ENCODE results near the gene GLI3. TPM values are rescaled to one million over a fixed set of nuclear protein-coding genes. Genes with fewer than 3 reads are reported as not detected.

GLI3 gene
- total RNA-seq, 2 experiments from 2014 or later = not detected

GRCh38 chr7:41942468-41943093 lies 294.4 kb downstream of the GLI3 start:
- DNase-seq (no peak), ATAC-seq (no peak)
- Mint-ChIP-seq H3K4me1 (ENCODE audit: low read depth) (peaks cover 10% of the 10 kb centered on the region), H3K9me3 (ENCODE audit: insufficient read depth) (no peaks in the 10 kb centered on the region), H3K4me3 (no peak overlapping the region), H3K27ac (no peak overlapping the region), H3K27me3 (ENCODE audit: low read depth) (peaks cover 20% of the 10 kb centered on the region), H3K36me3 (ENCODE audit: low read depth) (no peaks in the 10 kb centered on the region)
- ChIA-PET CTCF (interaction anchor here (0.8 to 1.8 kb wide), 12 partner anchors 8 to 1896 kb away, joined by 3 to 7 read pairs (median 4); no protein-coding TSS in a partner anchor), POLR2A (no interaction called here)

- H3K9me3 Mint-ChIP-seq (ENCODE audit: insufficient read depth) = no peaks in the 10 kb centered on the region
- peak; percentile 65 for DNase-seq
- peaks cover 30% of the 10 kb centered on the region for H3K27me3 Mint-ChIP-seq (ENCODE audit: low read depth)
- H3K4me1 Mint-ChIP-seq (ENCODE audit: low read depth) = peaks cover 10% of the 10 kb centered on the region
- ChIA-PET POLR2A (interaction anchor here (0.5 kb wide), 1 partner anchor 129 kb away, joined by 3 read pairs; no protein-coding TSS in a partner anchor), CTCF (interaction anchor here (0.5 to 2.0 kb wide), 34 partner anchors 9 to 1708 kb away, joined by 3 to 14 read pairs (median 3); partner anchors contain the start of gene INHBA)
- H3K4me3 Mint-ChIP-seq = no peak overlapping the region
- ATAC-seq = peak; percentile 86
- H3K36me3 Mint-ChIP-seq (ENCODE audit: low read depth) = no peaks in the 10 kb centered on the region
- no peak overlapping the region for H3K27ac Mint-ChIP-seq
Measured at GRCh38 chr7:41940760-41941343, 296.2 kb downstream of the GLI3 start.

- Mint-ChIP-seq H3K36me3 (ENCODE audit: low read depth) (no peaks in the 10 kb centered on the region), H3K27me3 (ENCODE audit: low read depth) (peaks cover 33% of the 10 kb centered on the region), H3K9me3 (ENCODE audit: insufficient read depth) (no peaks in the 10 kb centered on the region), H3K4me1 (ENCODE audit: low read depth) (peaks cover 6% of the 10 kb centered on the region), H3K27ac (no peak overlapping the region), H3K4me3 (no peak overlapping the region)
- ATAC-seq = no peak
- POLR2A ChIA-PET = no interaction called here
- DNase-seq = no peak
- CTCF ChIA-PET = no interaction called here
Measured at GRCh38 chr7:41938371-41938770, 298.6 kb downstream of the GLI3 start.

DNA sequence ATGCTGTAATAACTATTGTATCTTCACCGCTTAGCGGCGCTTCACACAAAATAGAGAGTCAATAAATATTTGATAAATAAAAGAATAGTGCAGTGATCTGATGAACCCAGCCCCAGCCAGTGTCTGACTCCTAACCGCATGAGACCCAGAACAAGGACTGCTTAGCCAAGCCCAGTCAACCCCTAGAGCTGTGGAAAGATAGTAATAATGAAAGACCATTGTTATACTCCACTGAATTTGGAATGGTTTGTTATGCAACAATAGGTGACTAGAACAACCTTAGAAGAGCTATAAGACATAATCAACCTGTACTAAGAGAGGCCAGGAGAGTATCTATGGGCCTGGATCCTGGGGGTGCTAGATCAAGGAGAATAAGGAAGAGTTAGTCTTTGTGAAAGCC lies 303.6 kb downstream of the GLI3 start:
- ChIA-PET CTCF (interaction anchor here (1.4 kb wide), 1 partner anchor 9 kb away, joined by 4 read pairs; no protein-coding TSS in a partner anchor), POLR2A (no interaction called here)
- Mint-ChIP-seq H3K27ac (no peak overlapping the region), H3K9me3 (ENCODE audit: insufficient read depth) (no peaks in the 10 kb centered on the region), H3K36me3 (ENCODE audit: low read depth) (no peaks in the 10 kb centered on the region), H3K4me1 (ENCODE audit: low read depth) (no peaks in the 10 kb centered on the region), H3K4me3 (no peak overlapping the region), H3K27me3 (ENCODE audit: low read depth) (peaks cover 21% of the 10 kb centered on the region)
- DNase-seq (no peak), ATAC-seq (no peak)

DNA sequence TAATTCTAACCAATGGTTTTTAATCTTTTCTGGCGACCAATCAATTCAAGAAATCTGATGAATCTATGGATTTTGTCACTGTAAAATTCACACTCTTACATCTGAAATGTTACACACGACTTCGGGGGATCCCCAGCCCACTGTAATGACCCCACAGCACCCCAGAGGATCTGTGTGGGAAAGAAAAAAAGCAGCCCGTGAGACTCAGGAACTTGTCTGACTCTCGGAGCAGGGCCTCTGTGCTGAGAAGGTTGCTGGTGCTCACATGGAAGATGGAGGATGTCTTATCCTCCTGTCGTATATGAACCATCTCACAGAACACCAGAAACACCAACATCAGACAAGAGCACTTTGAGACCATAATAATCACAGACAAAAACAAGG lies 305.8 kb downstream of the GLI3 start:
- peaks cover 3% of the 10 kb centered on the region for H3K4me1 Mint-ChIP-seq (ENCODE audit: low read depth)
- peaks cover 18% of the 10 kb centered on the region for H3K27me3 Mint-ChIP-seq (ENCODE audit: low read depth)
- H3K36me3 Mint-ChIP-seq (ENCODE audit: low read depth) = no peaks in the 10 kb centered on the region
- H3K4me3 Mint-ChIP-seq = no peak overlapping the region
- POLR2A ChIA-PET = no interaction called here
- DNase-seq (no peak), ATAC-seq (no peak)
- H3K27ac Mint-ChIP-seq = no peak overlapping the region
- no peaks in the 10 kb centered on the region for H3K9me3 Mint-ChIP-seq (ENCODE audit: insufficient read depth)
- CTCF ChIA-PET = no interaction called here

DNA sequence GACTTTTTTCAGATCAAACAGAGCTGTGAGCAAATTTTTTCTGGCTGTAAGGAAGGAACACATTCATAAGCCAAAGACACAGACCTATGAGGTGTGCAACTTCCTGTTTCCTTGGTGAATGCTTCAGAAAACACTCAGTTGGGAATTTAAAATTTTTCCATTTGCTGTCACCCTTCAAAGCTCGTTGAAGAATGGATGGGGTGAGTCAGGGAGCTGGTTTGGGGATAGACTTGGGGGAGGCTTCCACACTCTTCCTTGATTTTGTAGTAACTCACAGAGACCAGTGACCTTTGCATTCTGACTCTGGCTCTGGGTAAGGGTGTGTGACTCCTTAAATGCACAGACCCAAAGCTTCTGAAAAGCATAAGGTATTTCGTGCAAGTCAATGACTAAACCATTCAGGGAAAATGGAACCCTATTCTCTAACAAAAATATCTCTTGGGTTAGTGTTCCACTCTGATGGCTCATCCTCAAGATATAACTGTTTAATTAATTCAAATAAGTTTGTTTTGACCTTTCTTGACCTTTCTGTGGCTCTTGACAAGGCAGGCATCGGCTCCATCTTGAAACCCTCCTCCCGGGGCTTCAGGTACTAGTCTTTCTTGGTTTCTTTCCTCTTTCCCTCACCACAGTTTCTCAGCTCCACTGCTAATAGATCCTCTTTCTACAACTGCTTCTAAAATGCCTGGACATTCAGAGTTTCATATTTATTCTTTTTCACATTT lies 306.3 kb downstream of the GLI3 start:
- Mint-ChIP-seq H3K9me3 (ENCODE audit: insufficient read depth) (no peaks in the 10 kb centered on the region), H3K27ac (no peak overlapping the region), H3K4me3 (no peak overlapping the region), H3K4me1 (ENCODE audit: low read depth) (peaks cover 3% of the 10 kb centered on the region), H3K36me3 (ENCODE audit: low read depth) (no peaks in the 10 kb centered on the region), H3K27me3 (ENCODE audit: low read depth) (peaks cover 12% of the 10 kb centered on the region)
- ChIA-PET POLR2A (no interaction called here), CTCF (interaction anchor here (1.5 kb wide), 1 partner anchor 10 kb away, joined by 7 read pairs; no protein-coding TSS in a partner anchor)
- DNase-seq (no peak), ATAC-seq (no peak)

GRCh38 chr7:41928781-41929180 lies 308.2 kb downstream of the GLI3 start:
- Mint-ChIP-seq H3K27me3 (ENCODE audit: low read depth) (peaks cover 11% of the 10 kb centered on the region), H3K4me1 (ENCODE audit: low read depth) (peaks cover 3% of the 10 kb centered on the region), H3K9me3 (ENCODE audit: insufficient read depth) (no peaks in the 10 kb centered on the region), H3K27ac (no peak overlapping the region), H3K36me3 (ENCODE audit: low read depth) (no peaks in the 10 kb centered on the region), H3K4me3 (no peak overlapping the region)
- DNase-seq = no peak
- ChIA-PET CTCF (interaction anchor here (1.3 kb wide), 1 partner anchor 12 kb away, joined by 3 read pairs; no protein-coding TSS in a partner anchor), POLR2A (no interaction called here)
- ATAC-seq = no peak

- no peak overlapping the region for H3K4me3 Mint-ChIP-seq
- peaks cover 11% of the 10 kb centered on the region for H3K27me3 Mint-ChIP-seq (ENCODE audit: low read depth)
- no peak overlapping the region for H3K27ac Mint-ChIP-seq
- H3K36me3 Mint-ChIP-seq (ENCODE audit: low read depth) = no peaks in the 10 kb centered on the region
- H3K4me1 Mint-ChIP-seq (ENCODE audit: low read depth) = peaks cover 3% of the 10 kb centered on the region
- H3K9me3 Mint-ChIP-seq (ENCODE audit: insufficient read depth) = no peaks in the 10 kb centered on the region
- CTCF ChIA-PET = interaction anchor here (1.3 kb wide), 1 partner anchor 13 kb away, joined by 3 read pairs; no protein-coding TSS in a partner anchor
- DNase-seq = no peak
- POLR2A ChIA-PET = no interaction called here
- no peak for ATAC-seq
Measured at GRCh38 chr7:41928166-41928565, 308.8 kb downstream of the GLI3 start.

DNA sequence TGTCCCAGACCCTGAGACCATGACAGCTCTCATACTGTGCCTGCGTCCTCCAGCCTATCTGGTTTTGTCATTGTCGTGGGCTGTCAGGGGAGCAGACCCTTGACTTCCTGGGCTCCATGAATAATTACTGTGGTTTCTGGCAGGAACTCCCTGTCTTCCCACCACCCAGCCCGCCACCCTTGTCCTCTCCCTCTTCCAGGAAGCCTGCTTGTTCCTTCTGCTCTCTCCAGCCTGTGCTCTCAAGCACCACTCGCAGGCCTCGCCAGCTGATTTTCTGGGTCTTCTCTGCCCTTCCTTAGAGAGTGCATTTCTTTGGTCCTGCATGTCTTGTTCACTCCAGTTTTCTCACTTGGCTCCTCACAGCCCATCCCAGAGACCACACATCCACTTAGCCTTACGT lies 309.6 kb downstream of the GLI3 start:
- ChIA-PET CTCF (no interaction called here), POLR2A (no interaction called here)
- no peak overlapping the region for H3K27ac Mint-ChIP-seq
- no peak overlapping the region for H3K4me3 Mint-ChIP-seq
- no peaks in the 10 kb centered on the region for H3K9me3 Mint-ChIP-seq (ENCODE audit: insufficient read depth)
- DNase-seq (no peak), ATAC-seq (no peak)
- H3K36me3 Mint-ChIP-seq (ENCODE audit: low read depth) = no peaks in the 10 kb centered on the region
- peaks cover 3% of the 10 kb centered on the region for H3K4me1 Mint-ChIP-seq (ENCODE audit: low read depth)
- peaks cover 11% of the 10 kb centered on the region for H3K27me3 Mint-ChIP-seq (ENCODE audit: low read depth)

DNA sequence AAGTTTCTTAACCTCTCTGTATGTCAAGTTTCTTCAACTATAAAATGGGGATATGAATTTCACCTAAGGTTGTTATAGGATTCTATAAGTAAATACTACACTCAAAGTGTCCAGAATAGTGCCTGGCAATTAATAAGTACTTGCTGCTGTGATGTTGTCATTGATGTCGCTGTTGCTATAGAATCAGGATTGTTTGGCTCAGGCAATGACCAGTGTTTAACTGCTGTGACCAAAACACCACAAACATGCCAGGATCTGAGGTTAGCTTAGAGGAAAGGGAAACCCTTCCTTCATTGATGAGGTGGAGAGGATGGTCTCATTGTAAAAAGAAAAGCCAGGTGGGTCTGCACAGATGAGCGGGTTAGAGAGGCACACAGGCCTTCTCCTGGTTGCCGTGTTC lies 311.1 kb downstream of the GLI3 start:
- ATAC-seq (no peak), DNase-seq (no peak)
- Mint-ChIP-seq H3K36me3 (ENCODE audit: low read depth) (no peaks in the 10 kb centered on the region), H3K27me3 (ENCODE audit: low read depth) (peaks cover 19% of the 10 kb centered on the region), H3K9me3 (ENCODE audit: insufficient read depth) (no peaks in the 10 kb centered on the region), H3K4me1 (ENCODE audit: low read depth) (peaks cover 3% of the 10 kb centered on the region), H3K27ac (no peak overlapping the region), H3K4me3 (no peak overlapping the region)
- ChIA-PET CTCF (interaction anchor here (1.4 kb wide), 1 partner anchor 15 kb away, joined by 4 read pairs; no protein-coding TSS in a partner anchor), POLR2A (no interaction called here)

- ChIA-PET POLR2A (no interaction called here), CTCF (interaction anchor here (1.4 kb wide), 1 partner anchor 16 kb away, joined by 4 read pairs; no protein-coding TSS in a partner anchor)
- no peak for DNase-seq
- Mint-ChIP-seq H3K9me3 (ENCODE audit: insufficient read depth) (no peaks in the 10 kb centered on the region), H3K36me3 (ENCODE audit: low read depth) (no peaks in the 10 kb centered on the region), H3K4me1 (ENCODE audit: low read depth) (peaks cover 3% of the 10 kb centered on the region), H3K27ac (no peak overlapping the region), H3K4me3 (no peak overlapping the region), H3K27me3 (ENCODE audit: low read depth) (peaks cover 26% of the 10 kb centered on the region)
- no peak for ATAC-seq
Measured at GRCh38 chr7:41924796-41925195, 312.2 kb downstream of the GLI3 start.

- H3K36me3 Mint-ChIP-seq (ENCODE audit: low read depth) = no peaks in the 10 kb centered on the region
- POLR2A ChIA-PET = no interaction called here
- H3K4me1 Mint-ChIP-seq (ENCODE audit: low read depth) = no peaks in the 10 kb centered on the region
- no peak overlapping the region for H3K4me3 Mint-ChIP-seq
- CTCF ChIA-PET = interaction anchor here (0.7 to 2.1 kb wide), 3 partner anchors 18 to 100 kb away, joined by 3 to 7 read pairs (median 3); no protein-coding TSS in a partner anchor
- H3K9me3 Mint-ChIP-seq (ENCODE audit: insufficient read depth) = no peaks in the 10 kb centered on the region
- ATAC-seq = no peak
- peaks cover 36% of the 10 kb centered on the region for H3K27me3 Mint-ChIP-seq (ENCODE audit: low read depth)
- DNase-seq = no peak
- no peak overlapping the region for H3K27ac Mint-ChIP-seq
Measured at GRCh38 chr7:41922373-41922772, 314.6 kb downstream of the GLI3 start.
